GM10266 (cell line): ENCODE measurements around the gene TSPAN9.

Source experiments
- DNase-seq: peaks from one replicate; pipeline ENCODE4 v3.0.0; 2012; ENCODE audit errors: extremely low spot score
- TF ChIP-seq, protein P1 (sequence below): IDR thresholded peaks from 2 replicates; pipeline ENCODE4 v1.5.1; 2012; ENCODE audit warnings: mild to moderate bottlenecking, low read depth; ENCODE audit not compliant: control insufficient read depth, insufficient read depth; ENCODE audit errors: missing control alignments

The TSPAN9 gene

DNA sequence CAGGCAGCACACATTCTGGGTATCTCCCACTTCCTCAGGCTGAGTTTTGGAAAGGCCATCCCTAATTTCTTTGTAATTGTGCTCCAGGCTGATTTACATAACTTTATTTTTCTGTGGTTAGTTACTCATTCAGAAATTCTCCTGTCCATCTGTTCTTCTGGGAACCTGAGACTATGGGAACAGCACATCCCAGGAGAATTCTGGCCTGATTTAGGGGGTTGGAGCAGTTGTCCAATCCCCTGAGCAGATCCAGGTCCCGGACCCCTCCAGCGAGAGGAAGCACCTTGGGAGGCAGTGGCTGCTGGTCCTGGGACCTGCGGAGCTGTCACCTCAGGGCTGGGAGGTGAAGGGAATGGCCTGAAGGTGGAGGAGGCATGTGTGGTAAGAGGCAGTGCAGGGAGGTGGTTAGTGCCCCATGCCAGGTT lies 40.4 kb downstream of the TSPAN9 start:
- TF ChIP-seq, protein P1, sequence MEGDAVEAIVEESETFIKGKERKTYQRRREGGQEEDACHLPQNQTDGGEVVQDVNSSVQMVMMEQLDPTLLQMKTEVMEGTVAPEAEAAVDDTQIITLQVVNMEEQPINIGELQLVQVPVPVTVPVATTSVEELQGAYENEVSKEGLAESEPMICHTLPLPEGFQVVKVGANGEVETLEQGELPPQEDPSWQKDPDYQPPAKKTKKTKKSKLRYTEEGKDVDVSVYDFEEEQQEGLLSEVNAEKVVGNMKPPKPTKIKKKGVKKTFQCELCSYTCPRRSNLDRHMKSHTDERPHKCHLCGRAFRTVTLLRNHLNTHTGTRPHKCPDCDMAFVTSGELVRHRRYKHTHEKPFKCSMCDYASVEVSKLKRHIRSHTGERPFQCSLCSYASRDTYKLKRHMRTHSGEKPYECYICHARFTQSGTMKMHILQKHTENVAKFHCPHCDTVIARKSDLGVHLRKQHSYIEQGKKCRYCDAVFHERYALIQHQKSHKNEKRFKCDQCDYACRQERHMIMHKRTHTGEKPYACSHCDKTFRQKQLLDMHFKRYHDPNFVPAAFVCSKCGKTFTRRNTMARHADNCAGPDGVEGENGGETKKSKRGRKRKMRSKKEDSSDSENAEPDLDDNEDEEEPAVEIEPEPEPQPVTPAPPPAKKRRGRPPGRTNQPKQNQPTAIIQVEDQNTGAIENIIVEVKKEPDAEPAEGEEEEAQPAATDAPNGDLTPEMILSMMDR = no peak
- no peak for DNase-seq

DNA sequence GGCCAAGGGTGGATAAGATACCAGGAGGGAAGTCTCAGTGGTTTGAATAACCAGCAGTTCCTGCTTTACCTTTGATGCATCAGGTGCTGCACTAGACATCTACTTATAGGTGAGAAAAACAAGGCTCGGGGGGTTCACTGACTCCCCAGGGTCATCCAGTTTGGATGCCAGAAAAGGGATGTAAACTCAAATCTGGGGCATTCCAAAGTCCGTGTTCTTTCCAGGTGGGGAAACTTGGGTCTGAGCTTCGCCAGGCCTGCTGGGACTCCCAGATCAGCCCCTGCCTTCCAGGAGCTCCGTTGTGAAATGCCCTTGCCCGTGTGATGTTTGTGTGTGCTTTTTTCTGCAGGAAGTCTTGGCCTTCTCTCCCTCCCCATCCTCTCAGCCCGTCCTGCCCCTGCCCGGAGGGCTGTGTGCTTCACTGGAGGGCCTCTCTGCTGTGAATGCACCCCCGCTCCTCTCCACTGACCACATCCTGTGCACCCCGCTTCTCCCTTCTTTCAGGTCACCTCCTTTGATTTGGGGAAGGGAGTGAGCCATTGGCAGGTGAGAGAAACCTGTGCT lies 42.1 kb downstream of the TSPAN9 start:
- no peak for DNase-seq
- TF ChIP-seq, protein P1 = no peak

DNA sequence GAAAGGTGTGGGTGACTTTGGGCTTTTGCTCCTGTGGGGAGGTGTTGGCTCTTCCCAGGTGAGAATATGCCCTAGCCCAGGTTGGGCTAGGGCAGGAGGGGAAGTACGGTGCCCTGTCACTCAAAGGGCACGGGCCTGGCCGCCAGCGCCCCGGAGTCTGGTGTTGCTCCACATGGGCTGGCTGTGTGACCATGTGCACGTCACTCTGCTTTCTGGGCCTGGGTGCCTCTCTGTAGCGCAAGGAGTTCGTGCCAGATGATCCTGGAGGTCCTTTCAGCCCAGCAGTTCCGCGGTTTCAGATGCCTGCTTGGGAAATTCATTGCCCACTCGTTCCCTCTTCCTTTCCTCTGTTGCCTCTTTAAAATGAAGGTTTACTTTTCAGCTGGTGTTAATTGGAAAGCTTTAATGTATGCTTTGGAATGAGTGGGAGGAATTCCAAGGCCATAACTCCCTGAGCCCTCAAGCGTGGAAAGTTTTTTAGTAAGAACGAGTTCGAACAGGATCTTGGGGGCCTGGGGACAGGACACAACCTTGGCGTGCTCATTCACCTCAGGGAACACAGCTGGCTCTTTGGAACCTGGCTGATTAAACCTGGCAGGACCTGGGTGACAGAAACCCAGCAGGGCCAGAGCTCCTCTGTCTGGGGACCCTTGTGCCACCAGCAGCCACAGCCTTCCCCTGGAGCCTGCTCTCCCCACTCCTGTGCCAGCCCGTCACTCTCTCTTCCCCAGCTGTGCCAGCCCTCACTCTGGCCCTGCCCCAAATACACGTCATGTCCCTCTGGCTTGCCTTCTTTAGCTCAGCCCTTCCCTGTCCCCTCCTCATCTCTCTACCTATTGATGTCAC lies 42.8 kb downstream of the TSPAN9 start:
- TF ChIP-seq, protein P1 = no peak
- DNase-seq = no peak

DNA sequence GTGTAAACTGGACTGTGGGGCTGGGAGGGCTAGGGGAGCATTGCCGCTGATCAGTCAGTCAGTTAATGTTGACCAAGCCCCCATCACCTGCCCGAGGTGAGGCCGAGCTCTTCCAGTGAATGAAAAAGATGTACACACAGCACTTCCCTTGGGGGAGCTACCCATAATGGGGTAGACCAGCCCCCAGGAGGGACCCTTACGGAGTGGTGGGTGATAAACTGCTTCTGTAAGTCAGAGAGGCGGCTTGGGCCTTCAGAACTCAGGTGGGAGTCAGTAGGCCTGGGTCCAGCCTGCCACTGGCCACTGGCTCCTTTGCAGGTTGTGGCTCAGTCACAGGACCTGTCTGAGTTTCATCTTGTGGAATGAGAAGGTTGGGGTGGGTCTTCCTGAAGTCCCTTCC lies 43.5 kb downstream of the TSPAN9 start:
- no peak for DNase-seq
- TF ChIP-seq, protein P1 = no peak

DNA sequence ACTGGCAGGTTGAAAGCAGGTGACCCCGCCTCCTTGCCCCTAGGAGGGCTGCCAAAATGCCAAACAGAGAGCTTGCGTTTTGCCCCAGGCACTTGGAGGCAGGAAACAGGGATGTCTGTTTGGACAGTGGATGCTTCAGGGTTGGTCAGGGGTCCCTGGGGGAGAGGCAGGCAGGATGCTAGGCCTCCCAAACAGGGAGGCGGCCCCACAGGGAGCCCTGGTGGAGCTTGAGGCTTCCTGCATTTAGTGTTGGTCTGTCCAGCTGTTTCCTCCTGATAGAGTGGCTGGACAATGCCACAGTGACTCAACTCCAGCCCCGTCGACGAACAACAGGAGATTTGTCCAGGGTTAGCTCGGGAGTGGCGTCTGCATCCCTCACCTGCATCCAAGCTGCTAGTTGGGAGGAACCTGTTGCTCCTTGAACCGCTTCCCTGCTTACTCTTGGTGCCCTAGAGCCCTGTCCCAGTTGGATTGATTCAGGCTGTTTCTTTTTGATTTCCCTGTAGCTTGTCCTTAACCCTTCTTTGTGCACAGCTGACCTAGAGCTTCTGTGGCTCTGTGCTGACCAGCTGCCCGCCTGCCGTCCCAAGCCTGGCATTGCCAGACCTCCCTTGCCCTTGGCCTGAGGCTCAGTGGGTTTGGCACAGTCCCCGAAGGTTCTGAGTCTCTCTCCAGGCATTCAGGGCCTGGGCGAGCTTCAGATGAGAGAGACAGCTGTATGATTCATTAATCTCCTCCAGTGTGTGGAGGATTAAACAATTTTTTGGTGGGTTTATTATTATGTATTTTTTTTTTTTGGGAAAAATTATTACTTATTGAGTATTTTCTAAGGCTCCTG lies 45.9 kb downstream of the TSPAN9 start:
- TF ChIP-seq, protein P1 = no peak
- no peak for DNase-seq

DNA sequence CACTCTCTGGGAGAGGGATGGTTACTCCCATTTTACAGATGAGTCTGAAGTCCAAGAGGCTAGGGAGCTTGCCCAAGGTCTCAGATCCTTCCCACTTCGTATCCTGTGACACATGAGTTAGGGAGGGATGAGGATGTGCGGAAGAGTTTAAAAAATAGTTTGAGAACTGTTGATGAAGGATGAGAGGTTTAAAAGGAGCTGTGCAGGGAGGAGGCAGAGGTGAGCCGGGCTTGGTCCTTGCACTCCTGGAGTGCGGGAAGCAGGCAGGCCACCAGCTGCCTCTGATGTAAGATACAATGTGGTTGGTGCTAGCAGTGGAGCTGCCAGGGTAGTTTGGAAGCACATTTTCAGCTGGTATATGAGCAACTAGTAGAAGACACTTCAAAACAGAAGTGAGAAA lies 46.5 kb downstream of the TSPAN9 start:
- TF ChIP-seq, protein P1 = no peak
- no peak for DNase-seq
